A673 (cell line): ENCODE measurements around the gene FXYD4. TPM values are rescaled to one million over a fixed set of nuclear protein-coding genes. Genes with fewer than 3 reads are reported as not detected.

Source experiments
- BruUV-seq: library from RNA; stranded (reverse); fragments of 400-500 nt; replicated peaks from 2 replicates; lab custom pipeline; 2021; lab: Mats Ljungman, UMichigan
- CTCF ChIA-PET: fragments of 300-600 bp; sonication (Branson Sonifier 250); formaldehyde crosslinking; loops from one replicate; lab custom pipeline; 2022; ENCODE audit warnings: antibody characterized with exemption; lab: Charles Lee
- POLR2A ChIA-PET: fragments of 300-600 bp; sonication (Branson Sonifier 250); formaldehyde crosslinking; loops from one replicate; lab custom pipeline; 2022; ENCODE audit warnings: antibody characterized with exemption; ENCODE audit not compliant: low non-redundant PET; lab: Charles Lee
- DNase-seq: peaks from one replicate; pipeline ENCODE4 v3.0.0-alpha.2; 2015; ENCODE audit warnings: low spot score
- H3K27ac ChIP-seq: fragments of 200-600 bp; sonication (generic); 2 replicates; pipeline ENCODE4 v1.5.1; 2016; ENCODE audit warnings: mixed run types, low read depth, mild to moderate bottlenecking, mixed read lengths, antibody characterized with exemption, low read length; ENCODE audit not compliant: poor library complexity, severe bottlenecking
- H3K27me3 ChIP-seq: fragments of 200-600 bp; sonication (generic); replicated peaks from 2 replicates; pipeline ENCODE4 v1.6.1; 2017; ENCODE audit warnings: mixed run types, low read depth, mild to moderate bottlenecking, mixed read lengths, antibody characterized with exemption, low read length; ENCODE audit not compliant: insufficient read depth, poor library complexity
- H3K36me3 ChIP-seq: fragments of 200-600 bp; sonication (generic); 2 replicates; pipeline ENCODE4 v1.6.1; 2016; ENCODE audit warnings: mixed run types, mild to moderate bottlenecking, mixed read lengths, antibody characterized with exemption, low read length; ENCODE audit not compliant: insufficient read depth, poor library complexity, severe bottlenecking
- H3K4me1 ChIP-seq: fragments of 200-600 bp; sonication (generic); 2 replicates; pipeline ENCODE4 v1.6.1; 2017; ENCODE audit warnings: mixed run types, mild to moderate bottlenecking, mixed read lengths, antibody characterized with exemption, low read length; ENCODE audit not compliant: insufficient read depth, poor library complexity, severe bottlenecking
- H3K4me3 ChIP-seq: fragments of 200-600 bp; sonication (generic); 2 replicates; pipeline ENCODE4 v1.5.1; 2016; ENCODE audit warnings: low read depth, mixed run types, mild to moderate bottlenecking, mixed read lengths, low read length; ENCODE audit not compliant: poor library complexity, severe bottlenecking
- H3K9me3 ChIP-seq: fragments of 200-600 bp; sonication (generic); 2 replicates; pipeline ENCODE4 v1.6.1; 2016; ENCODE audit warnings: mixed run types, low read depth, mild to moderate bottlenecking, mixed read lengths, antibody characterized with exemption, low read length; ENCODE audit not compliant: poor library complexity, severe bottlenecking
- CTCF ChIP-seq: fragments of 300-800, 200-600 bp; sonication (generic); conservative IDR thresholded peaks from 2 replicates; pipeline ENCODE4 v1.5.1; 2017; ENCODE audit warnings: low read depth, mild to moderate bottlenecking, antibody characterized with exemption, low read length, moderate library complexity, mixed read lengths
- EZH2 ChIP-seq: fragments of 200-600 bp; sonication (generic); IDR thresholded peaks from 2 replicates; pipeline ENCODE4 v1.6.1; 2017; ENCODE audit warnings: borderline replicate concordance, low read depth, mild to moderate bottlenecking, mixed read lengths, antibody characterized with exemption, low read length; ENCODE audit not compliant: poor library complexity, severe bottlenecking
- intact Hi-C: fragments of 100-400 bp; cut with micrococcal nuclease; formaldehyde crosslinking; loops from one replicate; pipeline ENCODE4 v1.10.0; 2022; ENCODE audit not compliant: unreplicated experiment
- total RNA-seq: library from RNA; stranded (reverse); gene quantifications from 2 replicates; pipeline ENCODE4 v1.2.3, GENCODE V29; 2021

FXYD4 gene
- total RNA-seq, 1 experiment from 2014 or later: not detected

GRCh38 chr10:43323245-43323644 is 48.2 kb upstream of the FXYD4 start:
- H3K27ac ChIP-seq: no peak overlapping the region
- intact Hi-C loops: no loop called here
- DNase-seq: no peak
- H3K36me3 ChIP-seq: no peaks in the 10 kb centered on the region
- POLR2A ChIA-PET: interaction anchor here (0.6 kb wide), 1 partner anchor 17 kb away, joined by 3 read pairs; no protein-coding TSS in a partner anchor
- H3K4me3 ChIP-seq: no peak overlapping the region
- TF ChIP-seq EZH2: no peak
- no peak for TF ChIP-seq CTCF
- no peaks in the 10 kb centered on the region for H3K9me3 ChIP-seq
- CTCF ChIA-PET: no interaction called here
- BruUV-seq: no TSS peak
- no peaks in the 10 kb centered on the region for H3K4me1 ChIP-seq
- H3K27me3 ChIP-seq: no peaks in the 10 kb centered on the region

GRCh38 chr10:43324876-43325275 is 46.6 kb upstream of the FXYD4 start:
- Histone ChIP-seq H3K4me1 (no peaks in the 10 kb centered on the region), H3K9me3 (no peaks in the 10 kb centered on the region), H3K27ac (no peak overlapping the region), H3K4me3 (no peak overlapping the region), H3K36me3 (no peaks in the 10 kb centered on the region), H3K27me3 (no peaks in the 10 kb centered on the region)
- BruUV-seq: no TSS peak
- no peak for TF ChIP-seq EZH2
- no peak for TF ChIP-seq CTCF
- ChIA-PET POLR2A (no interaction called here), CTCF (no interaction called here)
- DNase-seq: no peak
- intact Hi-C loops: no loop called here

GRCh38 chr10:43327171-43327570 is 44.3 kb upstream of the FXYD4 start:
- ChIA-PET CTCF (no interaction called here), POLR2A (no interaction called here)
- H3K27me3 ChIP-seq: no peaks in the 10 kb centered on the region
- no peak for DNase-seq
- H3K9me3 ChIP-seq: no peaks in the 10 kb centered on the region
- TF ChIP-seq CTCF (no peak), EZH2 (no peak)
- intact Hi-C loops: no loop called here
- no peak overlapping the region for H3K27ac ChIP-seq
- no peak overlapping the region for H3K4me3 ChIP-seq
- H3K36me3 ChIP-seq: no peaks in the 10 kb centered on the region
- no peaks in the 10 kb centered on the region for H3K4me1 ChIP-seq
- no TSS peak for BruUV-seq
